HCT116 (cell line): ENCODE data around the gene FMNL1. TPM values are rescaled to one million over a fixed set of nuclear protein-coding genes. Genes with fewer than 3 reads are reported as not detected.

Experiments used
- ATAC-seq: fragments of 200-7000 bp; cut with Tn5 transposase; 2 replicates; pipeline ENCODE4 v1.9.1; 2020; ENCODE audit warnings: mild to moderate bottlenecking, moderate library complexity
- BruUV-seq: library from RNA; stranded (reverse); fragments of 400-500 nt; replicated peaks from 2 replicates; lab custom pipeline; 2021; lab: Mats Ljungman, UMichigan
- CTCF ChIA-PET: fragments of 300-600 bp; sonication (Branson Sonifier 250); formaldehyde crosslinking; loops from one replicate; lab custom pipeline; 2021; ENCODE audit warnings: antibody characterized with exemption; lab: Charles Lee
- POLR2A ChIA-PET: fragments of 300-600, 350-600 bp; sonication (Branson Sonifier 250); formaldehyde crosslinking; loops from one replicate; lab custom pipeline; 2021; ENCODE audit warnings: antibody characterized with exemption; lab: Charles Lee
- RAD21 ChIA-PET, 2 experiments: fragments of 300-600 bp; sonication (Branson Sonifier 250); formaldehyde crosslinking; loops; one replicate each; lab custom pipeline; 2023; ENCODE audit warnings: low total read pairs in 2 of 2; ENCODE audit not compliant: uncharacterized antibody in 2 of 2, unreplicated experiment in 2 of 2, low non-redundant PET in 1 of 2; lab: Charles Lee
- DNase-seq: peaks from one replicate; pipeline ENCODE4 v3.0.0-alpha.2; 2010; ENCODE audit warnings: low read depth, low spot score
- H2AFZ ChIP-seq: fragments of 200-600 bp; shearing (Covaris generic), sonication (generic); 2 replicates; pipeline ENCODE4 v1.6.1; 2017; ENCODE audit warnings: low read depth, mixed run types, mixed read lengths, antibody characterized with exemption, low read length; ENCODE audit not compliant: poor library complexity, severe bottlenecking
- H3K27ac ChIP-seq: 2 replicates; pipeline ENCODE4 v1.5.1; 2012; ENCODE audit warnings: low read depth, low read length
- H3K27me3 ChIP-seq: fragments of 200-600 bp; sonication (generic); 2 replicates; pipeline ENCODE4 v1.6.1; 2016; ENCODE audit warnings: mixed run types, low read length, mixed read lengths; ENCODE audit not compliant: insufficient read depth
- H3K36me3 ChIP-seq, 2 experiments: fragments of 200-500 bp in 1 of 2; fragments of 200-600 bp in 1 of 2; sonication (Bioruptor generic) in 1 of 2; sonication (generic) in 1 of 2; 2 replicates each; pipeline versions ENCODE4 v1.5.1 to v1.6.1; 2014 to 2016; ENCODE audit warnings: low read length in 2 of 2, inconsistent platforms in 1 of 2, mixed read lengths in 1 of 2, mixed run types in 1 of 2; ENCODE audit not compliant: insufficient read depth in 2 of 2, control insufficient read depth in 1 of 2
- H3K4me1 ChIP-seq, 2 experiments: fragments of 200-600 bp in 1 of 2; sonication (generic) in 1 of 2; 2 replicates each; pipeline versions ENCODE4 v1.5.1 to v1.6.1; 2012 to 2017; ENCODE audit warnings: low read length in 2 of 2, inconsistent platforms in 1 of 2, mild to moderate bottlenecking in 1 of 2, mixed read lengths in 1 of 2, mixed run types in 1 of 2, moderate library complexity in 1 of 2; ENCODE audit not compliant: insufficient read depth in 2 of 2, control insufficient read depth in 1 of 2
- H3K4me2 ChIP-seq: fragments of 200-600 bp; sonication (generic); 2 replicates; pipeline ENCODE4 v1.6.1; 2017; ENCODE audit warnings: mixed run types, low read length, mixed read lengths
- H3K4me3 ChIP-seq, 2 experiments: fragments of 200-600 bp in 1 of 2; sonication (generic) in 1 of 2; replicated peaks in 1 of 2; 2 replicates each; pipeline ENCODE4 v1.5.1; 2011 to 2016; ENCODE audit warnings: low read length in 2 of 2, control low read depth in 1 of 2, low read depth in 1 of 2, mild to moderate bottlenecking in 1 of 2, mixed read lengths in 1 of 2, mixed run types in 1 of 2
- H3K79me2 ChIP-seq: fragments of 200-600 bp; sonication (generic); 2 replicates; pipeline ENCODE4 v1.6.1; 2017; ENCODE audit warnings: mild to moderate bottlenecking, mixed run types, low read length, moderate library complexity, mixed read lengths; ENCODE audit not compliant: insufficient read depth
- H3K9ac ChIP-seq: fragments of 200-600 bp; sonication (generic); 2 replicates; pipeline ENCODE4 v1.6.1; 2016; ENCODE audit warnings: low read length, mixed read lengths
- H3K9me2 ChIP-seq: fragments of 200-600 bp; sonication (generic), shearing (Covaris generic); 2 replicates; pipeline ENCODE4 v1.6.1; 2017; ENCODE audit warnings: mixed run types, mild to moderate bottlenecking, moderate library complexity; ENCODE audit not compliant: insufficient read depth
- H3K9me3 ChIP-seq, 2 experiments: fragments of 200-500 bp in 1 of 2; fragments of 200-600 bp in 1 of 2; sonication (Bioruptor generic) in 1 of 2; sonication (generic) in 1 of 2; 2 replicates each; pipeline ENCODE4 v1.6.1; 2014 to 2017; ENCODE audit warnings: low read length in 2 of 2, mixed read lengths in 2 of 2, inconsistent platforms in 1 of 2, low read depth in 1 of 2, mild to moderate bottlenecking in 1 of 2, mixed run types in 1 of 2, moderate library complexity in 1 of 2; ENCODE audit not compliant: control insufficient read depth in 1 of 2, insufficient read depth in 1 of 2
- H4K20me1 ChIP-seq: fragments of 200-600 bp; sonication (generic), shearing (Covaris generic); 2 replicates; pipeline ENCODE4 v1.6.1; 2017; ENCODE audit warnings: mixed run types, mild to moderate bottlenecking, moderate library complexity; ENCODE audit not compliant: insufficient read depth
- ATF3 ChIP-seq: IDR thresholded peaks from 2 replicates; pipeline ENCODE4 v1.6.1; 2012
- CEBPB ChIP-seq: IDR thresholded peaks from 2 replicates; pipeline ENCODE4 v1.6.1; 2012; ENCODE audit warnings: low read depth
- EZH2phosphoT487 ChIP-seq: fragments of 200-600 bp; IDR thresholded peaks from 2 replicates; pipeline ENCODE4 v1.6.1; 2018; ENCODE audit warnings: antibody characterized with exemption, borderline replicate concordance
- FOSL1 ChIP-seq: IDR thresholded peaks from 2 replicates; pipeline ENCODE4 v1.6.1; 2012; ENCODE audit warnings: low read depth
- JUND ChIP-seq: IDR thresholded peaks from 2 replicates; pipeline ENCODE4 v1.6.1; 2012
- POLR2A ChIP-seq: IDR thresholded peaks from 2 replicates; pipeline ENCODE4 v1.7.0; 2011; ENCODE audit warnings: borderline replicate concordance; ENCODE audit not compliant: insufficient read depth, insufficient read length; ENCODE audit errors: extremely low read depth
- SIN3A ChIP-seq: IDR thresholded peaks from 2 replicates; pipeline ENCODE4 v1.6.1; 2012; ENCODE audit warnings: low read depth
- SP1 ChIP-seq: IDR thresholded peaks from 2 replicates; pipeline ENCODE4 v1.6.1; 2012; ENCODE audit warnings: low read depth
- TCF7L2 ChIP-seq: IDR thresholded peaks from 2 replicates; pipeline ENCODE4 v1.7.0; 2011; ENCODE audit warnings: borderline replicate concordance, inconsistent platforms; ENCODE audit not compliant: insufficient read depth, insufficient read length; ENCODE audit errors: extremely low read depth
- YY1 ChIP-seq: IDR thresholded peaks from 2 replicates; pipeline ENCODE4 v1.6.1; 2011; ENCODE audit warnings: low read length, low read depth, moderate library complexity, mild to moderate bottlenecking; ENCODE audit not compliant: insufficient replicate concordance; ENCODE audit errors: extremely low read depth
- ZBTB33 ChIP-seq: IDR thresholded peaks from 2 replicates; pipeline ENCODE4 v1.6.1; 2011; ENCODE audit warnings: mild to moderate bottlenecking, low read length, moderate library complexity; ENCODE audit not compliant: insufficient replicate concordance; ENCODE audit errors: extremely low read depth
- ZFX ChIP-seq: fragments of 450-650 bp; IDR thresholded peaks from 2 replicates; pipeline ENCODE4 v1.6.1; 2017
- ZNF274 ChIP-seq: fragments of 200-500 bp; sonication (Bioruptor generic); IDR thresholded peaks from 2 replicates; pipeline ENCODE4 v1.6.1; 2014; ENCODE audit warnings: mild to moderate bottlenecking, low read depth, low read length, inconsistent platforms
- intact Hi-C: fragments of 100-400 bp; cut with micrococcal nuclease; formaldehyde crosslinking; loops from 2 replicates; pipeline ENCODE4 v1.10.0; 2022
- total RNA-seq: library from RNA; stranded (reverse); gene quantifications from one replicate; pipeline ENCODE4 v1.2.1, GENCODE V29; 2021; ENCODE audit not compliant: unreplicated experiment

The FMNL1 gene
- total RNA-seq, 1 experiment from 2014 or later: 8.2 TPM

DNA sequence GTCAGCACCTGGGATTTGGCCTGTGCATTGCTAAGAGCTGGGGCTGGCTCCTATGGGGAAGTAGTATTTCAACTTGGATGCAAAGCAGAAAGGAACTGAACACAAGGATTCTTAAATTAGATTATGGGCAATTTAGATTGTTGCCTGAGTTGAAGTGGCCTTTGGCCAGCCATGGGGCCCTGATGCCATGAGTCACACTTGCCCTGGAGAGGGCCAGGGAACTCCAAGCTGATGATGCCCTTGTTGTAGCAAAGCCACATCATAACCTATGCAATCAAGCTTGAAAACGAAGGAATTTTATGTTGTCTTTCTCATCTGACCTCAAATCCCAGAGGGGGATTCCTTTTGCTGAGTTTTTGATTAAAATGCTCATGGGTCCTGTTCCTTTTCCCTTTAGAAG is 44.1 kb downstream of the FMNL1 start (continued):
- TF ChIP-seq ATF3 (no peak), TCF7L2 (no peak), ZBTB33 (no peak), ZFX (no peak), ZNF274 (no peak), SP1 (no peak), EZH2phosphoT487 (no peak), FOSL1 (no peak), CEBPB (no peak)
- TF ChIP-seq, all 23 proteins: peak for 0

DNA sequence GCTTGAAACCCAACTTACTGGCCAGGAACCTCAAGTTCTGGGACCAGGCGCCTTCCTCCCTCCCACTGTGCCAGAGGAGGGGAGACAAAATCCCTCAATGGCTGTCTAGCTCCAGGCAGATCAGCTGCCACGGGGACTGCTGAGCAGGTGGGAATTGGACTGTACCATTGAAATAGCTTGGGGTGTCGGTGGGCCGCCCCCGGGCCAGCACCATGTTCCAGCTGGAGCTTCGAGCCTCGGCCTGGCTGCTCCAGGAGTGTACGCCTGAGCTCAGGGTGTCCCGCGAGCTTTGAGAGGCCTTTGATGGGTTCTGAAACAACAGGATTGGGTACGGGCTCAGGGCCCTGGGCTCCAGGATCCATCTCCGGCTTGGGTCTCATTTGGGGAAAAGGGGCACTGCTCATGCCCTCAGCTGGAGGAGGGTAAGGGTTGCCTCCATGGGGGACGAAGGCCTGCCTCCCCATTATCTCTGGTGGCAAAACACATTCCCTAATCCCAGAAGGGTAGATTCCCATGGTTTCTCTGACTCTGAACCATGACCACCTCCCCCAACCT is 44.8 kb downstream of the FMNL1 start:
- no peak overlapping the region for H3K4me3 ChIP-seq
- CTCF ChIA-PET: interaction anchor here (0.9 kb wide), 1 partner anchor 11 kb away, joined by 4 read pairs; no protein-coding TSS in a partner anchor
- no peaks in the 10 kb centered on the region for H3K9me3 ChIP-seq
- H3K36me3 ChIP-seq: peaks cover 46 to 50% of the 10 kb centered on the region in 2 experiments; a peak in 3 of 4 replicates
- no peak overlapping the region for H3K27ac ChIP-seq
- DNase-seq: no peak
- no peaks in the 10 kb centered on the region for H3K27me3 ChIP-seq
- H4K20me1 ChIP-seq: no peaks in the 10 kb centered on the region
- TF ChIP-seq YY1 (no peak), SIN3A (no peak), ZNF274 (no peak), JUND (no peak), TCF7L2 (no peak), CEBPB (no peak), POLR2A (no peak)
- no TSS peak for BruUV-seq
- 0 out of 4 replicates have a peak, but pooled peaks cover 0 to 4% of the 10 kb centered on the region in 2 experiments for H3K4me1 ChIP-seq
- intact Hi-C loops: no loop called here
- RAD21 ChIA-PET: no interaction called here
- POLR2A ChIA-PET: no interaction called here
- H3K9ac ChIP-seq: no peak overlapping the region
- H2AFZ ChIP-seq: no peak overlapping the region
- no peaks in the 10 kb centered on the region for H3K9me2 ChIP-seq
- no peak for ATAC-seq
- no peak overlapping the region for H3K4me2 ChIP-seq
- no peaks in the 10 kb centered on the region for H3K79me2 ChIP-seq
